ENCODE measurements around the gene NFIC.

- TF ChIP-seq, protein P1, sequence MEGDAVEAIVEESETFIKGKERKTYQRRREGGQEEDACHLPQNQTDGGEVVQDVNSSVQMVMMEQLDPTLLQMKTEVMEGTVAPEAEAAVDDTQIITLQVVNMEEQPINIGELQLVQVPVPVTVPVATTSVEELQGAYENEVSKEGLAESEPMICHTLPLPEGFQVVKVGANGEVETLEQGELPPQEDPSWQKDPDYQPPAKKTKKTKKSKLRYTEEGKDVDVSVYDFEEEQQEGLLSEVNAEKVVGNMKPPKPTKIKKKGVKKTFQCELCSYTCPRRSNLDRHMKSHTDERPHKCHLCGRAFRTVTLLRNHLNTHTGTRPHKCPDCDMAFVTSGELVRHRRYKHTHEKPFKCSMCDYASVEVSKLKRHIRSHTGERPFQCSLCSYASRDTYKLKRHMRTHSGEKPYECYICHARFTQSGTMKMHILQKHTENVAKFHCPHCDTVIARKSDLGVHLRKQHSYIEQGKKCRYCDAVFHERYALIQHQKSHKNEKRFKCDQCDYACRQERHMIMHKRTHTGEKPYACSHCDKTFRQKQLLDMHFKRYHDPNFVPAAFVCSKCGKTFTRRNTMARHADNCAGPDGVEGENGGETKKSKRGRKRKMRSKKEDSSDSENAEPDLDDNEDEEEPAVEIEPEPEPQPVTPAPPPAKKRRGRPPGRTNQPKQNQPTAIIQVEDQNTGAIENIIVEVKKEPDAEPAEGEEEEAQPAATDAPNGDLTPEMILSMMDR (IDR thresholded peaks at IDR 0.05; ENCODE audit: low read length) = no peak
- TF ChIP-seq EZH2 (IDR thresholded peaks at IDR 0.05; ENCODE audit: borderline replicate concordance, low read length) = no peak
Measured at GRCh38 chr19:3511506-3512251, 145.3 kb downstream of the NFIC start.

Measured in OCI-LY1 (cell line).